ENCODE data around the gene NUDT7.

- TF ChIP-seq POLR2A (IDR thresholded peaks at IDR 0.05) (no peak), CTCF (IDR thresholded peaks at IDR 0.05) (no peak), POLR2AphosphoS5 (IDR thresholded peaks at IDR 0.05) (no peak)
These were observed 32.3 kb upstream of the NUDT7 start for GRCh38 chr16:77689971-77690370.

All from suprapubic skin (tissue), 4 donors.